Caco-2 (cell line): ENCODE data around the gene PPIAL4G. TPM values are rescaled to one million over a fixed set of nuclear protein-coding genes. Genes with fewer than 3 reads are reported as not detected.
"Not testable (repeated sequence)": the region's sequence is repeated elsewhere in the genome, so short reads cannot be mapped to it uniquely, and the experiment has no call there.

Experiments used
- BruUV-seq: library from RNA; stranded (reverse); fragments of 400-500 nt; replicated peaks from 2 replicates; lab custom pipeline; 2021; lab: Mats Ljungman, UMichigan
- CTCF ChIA-PET: fragments of 300-600 bp; sonication (Branson Sonifier 250); formaldehyde crosslinking; loops from one replicate; lab custom pipeline; 2022; ENCODE audit warnings: antibody characterized with exemption; lab: Charles Lee
- POLR2A ChIA-PET: fragments of 300-600 bp; sonication (Branson Sonifier 250); formaldehyde crosslinking; loops from one replicate; lab custom pipeline; 2022; ENCODE audit warnings: antibody characterized with exemption; lab: Charles Lee
- DNase-seq, 2 experiments: peaks; one replicate each; pipeline versions ENCODE4 v3.0.0 to v3.0.0-alpha.2; 2020 to 2022
- H3K27me3 ChIP-seq: replicated peaks from 2 replicates; pipeline ENCODE4 v1.6.0; 2011; ENCODE audit warnings: low read length; ENCODE audit not compliant: control insufficient read depth, insufficient read depth
- H3K36me3 ChIP-seq: 2 replicates; pipeline ENCODE4 v1.5.1; 2011; ENCODE audit warnings: low read length; ENCODE audit not compliant: control insufficient read depth, insufficient read depth
- H3K4me1 ChIP-seq: fragments of 250-450 bp; sonication (Bioruptor Pico); 2 replicates; pipeline ENCODE4 v1.5.1; 2020; ENCODE audit warnings: mild to moderate bottlenecking
- H3K4me3 ChIP-seq: 2 replicates; pipeline ENCODE4 v1.5.1; 2011; ENCODE audit warnings: low read depth, mild to moderate bottlenecking, control low read depth, low read length
- H3K9me3 ChIP-seq: fragments of 250-450 bp; sonication (Bioruptor Pico); 2 replicates; pipeline ENCODE4 v1.5.1; 2020; ENCODE audit warnings: mild to moderate bottlenecking, moderate library complexity
- H3K27ac Mint-ChIP-seq: one replicate; pipeline ENCODE4 v1.8.0; 2022; ENCODE audit warnings: mixed read lengths; ENCODE audit not compliant: unreplicated experiment
- H3K27me3 Mint-ChIP-seq: one replicate; pipeline ENCODE4 v1.8.0; 2022; ENCODE audit warnings: mixed read lengths; ENCODE audit not compliant: insufficient read depth, unreplicated experiment
- H3K36me3 Mint-ChIP-seq: one replicate; pipeline ENCODE4 v1.8.0; 2022; ENCODE audit warnings: mild to moderate bottlenecking, mixed read lengths; ENCODE audit not compliant: insufficient read depth, unreplicated experiment
- H3K4me1 Mint-ChIP-seq: one replicate; pipeline ENCODE4 v1.8.0; 2022; ENCODE audit warnings: low read depth, mixed read lengths; ENCODE audit not compliant: unreplicated experiment
- H3K4me3 Mint-ChIP-seq: one replicate; pipeline ENCODE4 v1.8.0; 2022; ENCODE audit warnings: mild to moderate bottlenecking, moderate library complexity, mixed read lengths; ENCODE audit not compliant: unreplicated experiment
- H3K9me3 Mint-ChIP-seq: one replicate; pipeline ENCODE4 v1.8.0; 2022; ENCODE audit warnings: mixed read lengths; ENCODE audit not compliant: unreplicated experiment
- intact Hi-C: fragments of 100-400 bp; cut with micrococcal nuclease; formaldehyde crosslinking; loops from one replicate; pipeline ENCODE4 v1.10.0; 2022; ENCODE audit not compliant: unreplicated experiment
- total RNA-seq: library from RNA; stranded (reverse); gene quantifications from 2 replicates; pipeline ENCODE4 v1.2.3, GENCODE V29; 2022

The PPIAL4G gene
- total RNA-seq, 1 experiment from 2014 or later: not detected

DNA sequence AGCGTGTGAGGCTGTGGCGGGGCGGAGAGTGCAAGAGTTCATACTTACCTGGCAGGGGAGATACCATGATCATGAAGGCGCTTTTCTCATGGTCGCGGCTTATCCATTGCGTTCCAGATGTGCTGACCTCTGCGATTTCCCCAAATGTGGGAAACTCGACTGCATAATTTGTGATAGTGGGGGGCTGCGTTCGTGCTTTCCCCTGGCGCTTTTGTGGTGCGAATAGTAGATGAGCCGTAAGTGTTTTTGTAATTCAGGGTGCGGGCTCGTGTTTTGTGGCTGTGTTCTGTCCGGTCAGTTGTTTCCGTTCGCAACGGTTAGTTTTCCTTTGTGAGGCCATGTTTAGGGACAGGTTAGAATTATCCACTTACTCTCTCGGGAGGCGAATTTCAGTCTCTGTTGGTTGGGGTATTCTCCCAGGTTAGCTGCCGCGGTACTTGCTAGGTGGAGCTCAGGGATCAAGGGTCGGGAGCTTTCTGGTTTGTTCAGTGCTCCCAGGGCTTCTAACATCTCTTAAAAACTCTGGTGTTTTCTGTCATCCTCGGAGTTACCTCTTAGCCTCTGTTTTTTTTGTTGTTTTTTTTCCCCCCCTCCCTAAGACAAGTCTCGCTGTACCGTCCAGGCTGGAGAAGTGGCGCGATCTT is 39.6 kb upstream of the PPIAL4G start:
- H3K36me3 ChIP-seq, H3K27me3 ChIP-seq, H3K9me3 Mint-ChIP-seq, intact Hi-C loops, H3K4me1 Mint-ChIP-seq, H3K4me1 ChIP-seq, H3K27me3 Mint-ChIP-seq, H3K9me3 ChIP-seq, CTCF ChIA-PET: not testable (repeated sequence)
- H3K4me3 Mint-ChIP-seq: peak overlapping the region; percentile 77
- DNase-seq: peak; percentile 94 to 97
- H3K27ac Mint-ChIP-seq: peak overlapping the region; percentile 99
- peaks cover 15% of the 10 kb centered on the region for H3K36me3 Mint-ChIP-seq
- BruUV-seq: TSS peak; percentile 90
- peak overlapping the region; percentile 27 for H3K4me3 ChIP-seq
- POLR2A ChIA-PET: interaction anchor here (0.6 to 1.0 kb wide), 5 partner anchors 134 to 259 kb away, joined by 3 to 7 read pairs (median 6); no protein-coding TSS in a partner anchor

DNA sequence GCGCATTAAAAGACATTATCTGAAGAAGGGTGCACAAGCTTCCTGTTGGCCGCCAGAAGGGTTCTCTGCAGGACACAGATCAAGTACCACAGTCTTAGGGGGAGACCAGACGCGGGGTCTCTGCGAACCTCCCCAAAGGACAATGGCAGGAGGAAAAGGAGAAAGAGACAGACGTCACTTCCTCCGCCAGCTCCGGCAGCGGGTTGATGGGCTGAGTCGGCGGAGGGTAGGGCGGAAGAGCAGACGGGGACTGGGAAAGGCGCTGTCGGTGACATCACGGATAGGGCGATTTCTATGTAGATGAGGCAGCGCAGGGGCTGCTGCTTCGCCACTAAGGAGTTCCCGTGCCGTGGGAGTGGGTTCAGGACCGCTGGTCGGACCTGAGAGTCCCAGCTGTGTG is 39.0 kb upstream of the PPIAL4G start:
- H3K27ac Mint-ChIP-seq: peak overlapping the region; percentile 99
- peak overlapping the region; percentile 77 for H3K4me3 Mint-ChIP-seq
- H3K4me1 ChIP-seq, H3K27me3 Mint-ChIP-seq, H3K4me1 Mint-ChIP-seq, H3K27me3 ChIP-seq, BruUV-seq, H3K9me3 ChIP-seq, H3K36me3 ChIP-seq, H3K9me3 Mint-ChIP-seq, CTCF ChIA-PET, intact Hi-C loops: not testable (repeated sequence)
- H3K4me3 ChIP-seq: peak overlapping the region; percentile 29
- peaks cover 15% of the 10 kb centered on the region for H3K36me3 Mint-ChIP-seq
- POLR2A ChIA-PET: interaction anchor here (0.6 to 1.0 kb wide), 3 partner anchors 133 to 259 kb away, joined by 3 to 7 read pairs (median 4); no protein-coding TSS in a partner anchor
- peak; percentile 90 to 93 for DNase-seq

DNA sequence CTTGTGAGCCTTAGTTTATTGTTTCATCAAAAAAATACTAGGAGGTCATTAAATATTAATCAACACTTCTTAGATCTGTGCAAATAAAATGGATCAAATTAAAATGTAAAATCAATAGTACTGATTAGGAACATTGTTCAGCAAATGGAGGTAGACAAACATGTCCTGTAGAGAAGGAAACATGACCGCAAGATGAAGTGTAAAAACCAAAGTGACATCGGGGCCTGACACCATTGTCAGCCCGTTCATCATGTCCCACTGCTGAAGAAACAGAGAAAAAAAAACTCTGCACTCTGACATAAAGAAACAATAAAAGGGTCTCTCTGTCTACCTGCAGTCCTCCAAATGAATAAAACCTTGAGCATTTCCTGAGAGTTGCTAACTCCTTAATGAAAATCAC is 31.2 kb upstream of the PPIAL4G start:
- H3K4me3 ChIP-seq, H3K4me3 Mint-ChIP-seq, intact Hi-C loops, H3K27me3 Mint-ChIP-seq, H3K27me3 ChIP-seq, H3K4me1 Mint-ChIP-seq, POLR2A ChIA-PET, DNase-seq, H3K36me3 ChIP-seq, CTCF ChIA-PET, H3K9me3 ChIP-seq, BruUV-seq, H3K4me1 ChIP-seq, H3K27ac Mint-ChIP-seq, H3K9me3 Mint-ChIP-seq, H3K36me3 Mint-ChIP-seq: not testable (repeated sequence)

DNA sequence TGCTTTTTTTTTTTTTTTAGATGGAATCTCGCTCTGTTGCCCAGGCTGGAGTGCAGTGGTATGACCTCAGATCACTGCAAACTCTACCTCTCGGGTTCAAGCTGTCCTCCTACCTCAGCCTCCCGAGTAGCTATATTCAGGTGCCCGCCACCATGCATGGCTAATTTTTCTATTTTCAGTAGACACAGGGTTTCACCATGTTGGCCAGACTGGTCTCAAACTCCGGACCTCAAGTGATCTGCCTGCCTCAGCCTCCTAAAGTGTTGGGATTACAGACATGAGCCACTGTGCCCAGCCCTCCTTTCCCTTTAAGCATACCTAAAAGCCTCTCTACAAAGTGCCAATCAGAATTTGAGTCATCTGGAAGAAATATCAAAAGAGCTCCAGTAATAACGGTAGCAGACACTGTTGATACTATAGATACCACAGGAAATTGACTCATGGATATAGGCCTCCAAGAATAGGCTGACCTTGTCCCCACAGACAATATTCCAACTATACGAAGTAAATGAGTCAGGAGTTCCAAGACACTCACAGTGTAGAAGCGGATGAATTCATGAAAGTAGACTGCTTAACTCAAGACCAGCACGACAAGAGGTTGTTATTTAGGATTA is 29.6 kb upstream of the PPIAL4G start:
- H3K4me1 ChIP-seq, H3K36me3 ChIP-seq, H3K9me3 Mint-ChIP-seq, H3K4me3 Mint-ChIP-seq, H3K36me3 Mint-ChIP-seq, H3K4me1 Mint-ChIP-seq, H3K4me3 ChIP-seq, H3K27ac Mint-ChIP-seq, CTCF ChIA-PET, H3K9me3 ChIP-seq, H3K27me3 Mint-ChIP-seq, intact Hi-C loops, DNase-seq, H3K27me3 ChIP-seq, POLR2A ChIA-PET, BruUV-seq: not testable (repeated sequence)

DNA sequence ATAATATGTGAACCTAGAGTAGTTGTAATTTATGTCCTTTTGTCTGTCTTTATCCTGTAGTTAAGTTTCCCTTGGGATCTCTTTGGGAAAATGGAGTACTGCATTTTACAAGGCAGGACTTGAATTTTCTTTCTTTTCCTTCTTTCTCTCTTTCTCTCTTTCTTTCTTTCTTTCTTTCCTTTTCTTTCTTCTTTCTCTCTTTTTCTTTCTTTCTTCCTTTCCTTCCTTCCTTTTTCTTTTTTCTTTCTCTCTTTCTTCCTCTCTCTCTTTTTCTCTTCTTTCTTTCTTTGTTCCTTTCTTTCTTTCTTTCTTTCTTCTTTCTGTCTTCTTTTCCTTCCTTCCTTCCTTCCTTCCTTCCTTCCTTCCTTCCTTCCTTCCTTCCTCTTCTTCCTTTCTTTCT is 10.8 kb upstream of the PPIAL4G start:
- POLR2A ChIA-PET, BruUV-seq, H3K9me3 ChIP-seq, H3K36me3 ChIP-seq, H3K27ac Mint-ChIP-seq, DNase-seq, H3K36me3 Mint-ChIP-seq, H3K4me3 ChIP-seq, H3K4me3 Mint-ChIP-seq, H3K27me3 ChIP-seq, H3K4me1 Mint-ChIP-seq, H3K9me3 Mint-ChIP-seq, intact Hi-C loops, H3K27me3 Mint-ChIP-seq, CTCF ChIA-PET, H3K4me1 ChIP-seq: not testable (repeated sequence)

DNA sequence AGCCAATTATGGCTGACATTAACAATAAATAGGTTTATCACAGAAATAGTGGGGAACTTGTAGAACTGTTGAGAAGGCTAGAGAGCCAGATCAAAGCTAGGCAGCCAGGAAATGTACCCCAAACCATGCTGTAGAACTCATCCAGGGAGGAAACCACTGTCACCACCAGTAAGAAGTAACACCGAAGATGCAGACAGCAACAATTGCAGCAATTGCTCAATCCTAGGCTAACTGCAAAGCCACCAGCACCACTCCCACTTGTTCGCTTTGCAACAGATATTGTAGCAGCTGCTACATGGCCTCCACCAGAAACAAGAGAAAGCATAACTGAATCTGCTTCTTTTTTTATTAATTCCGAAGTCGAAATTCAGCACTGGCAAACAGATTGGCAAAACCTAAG is 2.0 kb downstream of the PPIAL4G start:
- CTCF ChIA-PET, H3K9me3 ChIP-seq, H3K4me3 Mint-ChIP-seq, H3K36me3 ChIP-seq, H3K27ac Mint-ChIP-seq, H3K9me3 Mint-ChIP-seq, intact Hi-C loops, H3K27me3 Mint-ChIP-seq, H3K36me3 Mint-ChIP-seq, BruUV-seq, H3K4me1 Mint-ChIP-seq, H3K27me3 ChIP-seq, DNase-seq, H3K4me3 ChIP-seq, H3K4me1 ChIP-seq, POLR2A ChIA-PET: not testable (repeated sequence)

DNA sequence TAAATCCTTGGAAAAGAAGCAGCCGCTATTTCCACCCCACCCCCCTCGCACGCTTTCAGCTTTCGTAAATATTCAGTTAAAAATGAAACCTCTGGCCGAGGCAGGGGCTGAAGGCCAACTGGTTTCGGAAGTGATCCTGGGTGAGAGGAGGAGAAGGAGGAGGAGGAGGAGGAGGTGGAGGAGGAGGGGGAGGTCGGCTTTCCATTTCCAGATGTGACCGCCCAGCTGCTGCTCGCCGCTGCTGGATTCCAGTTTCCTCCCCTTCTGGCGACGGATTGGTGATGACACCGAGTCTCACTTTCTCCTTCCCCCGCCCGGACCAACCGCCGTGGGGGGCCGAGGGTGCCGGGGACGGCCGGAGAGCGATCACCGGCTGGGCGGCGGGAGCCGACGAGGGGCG is 23.4 kb downstream of the PPIAL4G start:
- POLR2A ChIA-PET, H3K9me3 Mint-ChIP-seq, H3K4me1 ChIP-seq, H3K4me1 Mint-ChIP-seq, H3K27me3 Mint-ChIP-seq, DNase-seq, intact Hi-C loops, H3K36me3 ChIP-seq, BruUV-seq, H3K9me3 ChIP-seq, CTCF ChIA-PET, H3K27me3 ChIP-seq, H3K27ac Mint-ChIP-seq, H3K36me3 Mint-ChIP-seq, H3K4me3 ChIP-seq: not testable (repeated sequence)
- peak overlapping the region; percentile 76 for H3K4me3 Mint-ChIP-seq
